Neural crest cell (in vitro differentiated cells): ENCODE measurements around the gene AIRE. TPM values are rescaled to one million over a fixed set of nuclear protein-coding genes. Genes with fewer than 3 reads are reported as not detected.
A peak's percentile ranks its signal among the peaks of the same experiment; 100 is the strongest.
"Not testable (repeated sequence)": the region's sequence is repeated elsewhere in the genome, so short reads cannot be mapped to it uniquely, and the experiment has no call there.

ENCODE experiments used
- DNase-seq: peaks from one replicate; pipeline ENCODE4 v3.0.0; 2021; ENCODE audit warnings: low read depth, mixed read lengths, low spot score
- H3K27ac Mint-ChIP-seq: one replicate; pipeline ENCODE4 v1.8.0; 2021; ENCODE audit warnings: mild to moderate bottlenecking, mixed read lengths; ENCODE audit not compliant: unreplicated experiment
- H3K27me3 Mint-ChIP-seq: 2 replicates; pipeline ENCODE4 v1.8.0; 2021; ENCODE audit warnings: low read depth, mild to moderate bottlenecking, mixed read lengths
- H3K36me3 Mint-ChIP-seq: 2 replicates; pipeline ENCODE4 v1.8.0; 2021; ENCODE audit warnings: low read depth, mild to moderate bottlenecking, mixed read lengths
- H3K4me1 Mint-ChIP-seq: 2 replicates; pipeline ENCODE4 v1.8.0; 2021; ENCODE audit warnings: mixed read lengths
- H3K4me3 Mint-ChIP-seq: one replicate; pipeline ENCODE4 v1.8.0; 2021; ENCODE audit warnings: mild to moderate bottlenecking, mixed read lengths
- H3K9me3 Mint-ChIP-seq: 2 replicates; pipeline ENCODE4 v1.8.0; 2021; ENCODE audit warnings: mixed read lengths
- CTCF ChIP-seq: fragments of 200-600 bp; sonication (generic); conservative IDR thresholded peaks from 2 replicates; pipeline ENCODE4 v1.5.0; 2021; ENCODE audit warnings: antibody characterized with exemption, mild to moderate bottlenecking
- total RNA-seq: library from RNA; stranded (reverse); gene quantifications from 2 replicates; pipeline ENCODE4 v1.2.1, GENCODE V29; 2021

The AIRE gene
- total RNA-seq, 1 donor from 2014 or later = not detected

DNA sequence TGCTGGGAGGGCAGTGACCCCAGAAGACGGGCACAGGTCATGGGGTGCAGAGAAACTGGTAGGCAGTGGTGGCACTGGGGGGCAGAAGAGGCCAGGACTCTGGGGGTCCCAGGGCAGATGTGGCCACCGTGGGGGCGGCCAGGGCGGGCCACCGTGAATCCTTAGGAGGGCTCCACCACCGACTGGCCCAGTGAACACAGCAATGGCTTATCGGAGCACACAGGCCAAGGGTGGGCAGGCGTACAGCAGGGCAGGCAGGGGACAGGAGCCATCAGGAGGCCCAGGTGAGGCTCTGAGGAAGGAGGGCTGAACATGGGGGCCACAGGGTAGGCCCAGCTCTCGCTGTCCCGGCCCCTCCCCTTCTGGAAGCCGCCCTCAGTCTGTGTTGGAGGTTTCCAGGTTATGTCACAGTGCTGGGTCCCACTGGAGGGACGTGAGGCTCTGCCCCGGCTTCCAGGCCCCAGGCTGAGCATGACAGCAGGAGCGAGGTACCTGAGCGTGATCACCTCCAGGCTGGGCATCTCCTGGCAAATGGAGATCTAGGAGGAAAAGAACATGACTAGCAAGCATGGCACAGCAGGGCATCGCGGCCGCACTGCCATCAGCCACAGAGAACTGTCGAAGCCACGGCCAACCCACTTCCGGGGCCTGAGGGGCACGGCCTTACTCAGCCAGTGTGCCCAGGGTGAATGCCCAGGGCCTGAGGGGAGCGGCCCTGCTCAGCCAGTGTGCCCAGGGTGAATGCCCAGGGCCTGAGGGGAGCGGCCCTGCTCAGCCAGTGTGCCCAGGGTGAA is 49.8 kb downstream of the AIRE start:
- Mint-ChIP-seq H3K36me3 (peaks cover 3% of the 10 kb centered on the region), H3K4me3 (peak overlapping the region; percentile 51), H3K27me3 (peaks cover 3% of the 10 kb centered on the region), H3K27ac (no peak overlapping the region), H3K9me3 (no peaks in the 10 kb centered on the region), H3K4me1 (peaks cover 32% of the 10 kb centered on the region)
- no peak for DNase-seq
- TF ChIP-seq CTCF = no peak

- H3K9me3 Mint-ChIP-seq = no peaks in the 10 kb centered on the region
- no peak for DNase-seq
- H3K4me3 Mint-ChIP-seq = peak overlapping the region; percentile 71
- H3K27ac Mint-ChIP-seq = no peak overlapping the region
- no peaks in the 10 kb centered on the region for H3K27me3 Mint-ChIP-seq
- no peaks in the 10 kb centered on the region for H3K36me3 Mint-ChIP-seq
- H3K4me1 Mint-ChIP-seq = peaks cover 30% of the 10 kb centered on the region
- no peak for TF ChIP-seq CTCF
Measured at GRCh38 chr21:44337449-44337848, 51.8 kb downstream of the AIRE start.

GRCh38 chr21:44337941-44338895 is 52.5 kb downstream of the AIRE start:
- Mint-ChIP-seq H3K27me3 (no peaks in the 10 kb centered on the region), H3K36me3 (no peaks in the 10 kb centered on the region), H3K27ac (no peak overlapping the region), H3K4me1 (peaks cover 30% of the 10 kb centered on the region), H3K9me3 (no peaks in the 10 kb centered on the region), H3K4me3 (peak overlapping the region; percentile 71)
- DNase-seq = peak; percentile 46
- TF ChIP-seq CTCF = peak; percentile 49

GRCh38 chr21:44338971-44339910 is 53.6 kb downstream of the AIRE start, which contains the start of gene CFAP410:
Gene CFAP410 (minus strand): TSS chr21:44339390. CDS start chr21:44339194, 196 bp downstream.
- H3K36me3 Mint-ChIP-seq = no peaks in the 10 kb centered on the region
- H3K4me3 Mint-ChIP-seq = peak within 1 kb of the TSS; percentile 90
- H3K27me3 Mint-ChIP-seq = no peaks in the 10 kb centered on the region
- no peaks in the 10 kb centered on the region for H3K9me3 Mint-ChIP-seq
- peak; percentile 87 for DNase-seq
- peaks cover 30% of the 10 kb centered on the region for H3K4me1 Mint-ChIP-seq
- no peak for TF ChIP-seq CTCF
- H3K27ac Mint-ChIP-seq = peak within 1 kb of the TSS; percentile 86

GRCh38 chr21:44341726-44342458 is 56.2 kb downstream of the AIRE start:
- not testable (repeated sequence) for DNase-seq, H3K9me3 Mint-ChIP-seq, H3K27ac Mint-ChIP-seq, H3K36me3 Mint-ChIP-seq, H3K27me3 Mint-ChIP-seq
- peak overlapping the region; percentile 31 for H3K4me3 Mint-ChIP-seq
- peaks cover 29% of the 10 kb centered on the region for H3K4me1 Mint-ChIP-seq

DNA sequence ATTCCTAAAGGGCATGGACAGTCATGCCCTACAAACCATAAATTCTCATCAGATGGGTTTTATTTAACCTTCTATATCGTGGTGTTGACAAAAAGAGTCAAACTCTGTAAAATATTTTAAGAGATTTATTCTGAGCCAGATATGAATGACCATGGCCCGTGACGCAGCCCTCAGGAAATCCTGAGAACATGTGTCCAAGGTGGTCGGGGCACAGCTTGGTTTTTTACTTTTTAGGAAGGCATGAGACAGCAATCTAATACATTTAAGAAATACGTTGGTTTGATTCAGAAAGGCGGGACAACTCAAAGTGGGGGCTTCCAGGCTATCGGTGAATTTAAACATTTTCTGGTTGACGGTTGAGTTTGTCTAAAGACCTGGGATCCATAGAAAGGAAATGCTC is 57.3 kb downstream of the AIRE start:
- H3K27ac Mint-ChIP-seq, H3K27me3 Mint-ChIP-seq, H3K36me3 Mint-ChIP-seq, DNase-seq, H3K9me3 Mint-ChIP-seq: not testable (repeated sequence)
- peak overlapping the region; percentile 2 for H3K4me3 Mint-ChIP-seq
- peaks cover 19% of the 10 kb centered on the region for H3K4me1 Mint-ChIP-seq
